ENCODE data around the gene ATOH8.

ATOH8 gene

DNA sequence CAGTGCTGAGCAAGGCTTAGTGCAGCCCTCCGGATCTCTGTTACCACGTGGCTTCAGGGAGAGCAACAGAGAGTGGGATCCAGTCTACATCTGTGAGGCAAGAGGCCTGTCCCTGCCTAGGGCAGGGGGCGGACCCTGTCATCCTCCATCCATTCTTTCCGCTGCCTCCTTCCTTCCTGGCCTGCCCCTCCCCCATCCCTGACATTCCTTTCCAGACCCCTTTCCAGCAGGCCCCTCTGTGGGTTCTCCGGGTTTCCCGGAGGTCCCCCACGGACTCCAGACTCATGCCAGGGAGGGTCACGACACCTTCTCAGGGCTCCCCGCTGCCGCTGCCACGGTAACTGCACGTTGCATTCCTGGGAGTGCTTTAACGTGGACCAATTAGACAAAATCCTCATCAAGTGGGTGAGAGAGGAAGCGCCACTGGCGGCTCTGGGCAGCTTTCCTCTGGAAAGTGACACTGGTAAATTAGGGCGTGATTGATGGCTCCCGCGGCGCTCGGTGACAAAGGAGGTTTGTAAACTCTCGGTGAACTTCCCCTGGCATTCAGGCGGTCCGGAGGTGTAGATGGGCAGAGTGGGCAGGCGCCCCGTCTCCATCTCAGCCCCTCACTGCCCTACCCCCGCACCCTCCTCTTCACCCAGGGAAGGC lies 11.4 kb downstream of the ATOH8 start:
- H3K4me3 ChIP-seq (ENCODE audit: low read depth, low read length): no peak overlapping the region
- TF ChIP-seq, protein P1, sequence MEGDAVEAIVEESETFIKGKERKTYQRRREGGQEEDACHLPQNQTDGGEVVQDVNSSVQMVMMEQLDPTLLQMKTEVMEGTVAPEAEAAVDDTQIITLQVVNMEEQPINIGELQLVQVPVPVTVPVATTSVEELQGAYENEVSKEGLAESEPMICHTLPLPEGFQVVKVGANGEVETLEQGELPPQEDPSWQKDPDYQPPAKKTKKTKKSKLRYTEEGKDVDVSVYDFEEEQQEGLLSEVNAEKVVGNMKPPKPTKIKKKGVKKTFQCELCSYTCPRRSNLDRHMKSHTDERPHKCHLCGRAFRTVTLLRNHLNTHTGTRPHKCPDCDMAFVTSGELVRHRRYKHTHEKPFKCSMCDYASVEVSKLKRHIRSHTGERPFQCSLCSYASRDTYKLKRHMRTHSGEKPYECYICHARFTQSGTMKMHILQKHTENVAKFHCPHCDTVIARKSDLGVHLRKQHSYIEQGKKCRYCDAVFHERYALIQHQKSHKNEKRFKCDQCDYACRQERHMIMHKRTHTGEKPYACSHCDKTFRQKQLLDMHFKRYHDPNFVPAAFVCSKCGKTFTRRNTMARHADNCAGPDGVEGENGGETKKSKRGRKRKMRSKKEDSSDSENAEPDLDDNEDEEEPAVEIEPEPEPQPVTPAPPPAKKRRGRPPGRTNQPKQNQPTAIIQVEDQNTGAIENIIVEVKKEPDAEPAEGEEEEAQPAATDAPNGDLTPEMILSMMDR (IDR thresholded peaks at IDR 0.05; ENCODE audit: insufficient read depth, low read depth, low read length, missing control alignments): no peak
- no peak for DNase-seq (ENCODE audit: low read depth)

DNA sequence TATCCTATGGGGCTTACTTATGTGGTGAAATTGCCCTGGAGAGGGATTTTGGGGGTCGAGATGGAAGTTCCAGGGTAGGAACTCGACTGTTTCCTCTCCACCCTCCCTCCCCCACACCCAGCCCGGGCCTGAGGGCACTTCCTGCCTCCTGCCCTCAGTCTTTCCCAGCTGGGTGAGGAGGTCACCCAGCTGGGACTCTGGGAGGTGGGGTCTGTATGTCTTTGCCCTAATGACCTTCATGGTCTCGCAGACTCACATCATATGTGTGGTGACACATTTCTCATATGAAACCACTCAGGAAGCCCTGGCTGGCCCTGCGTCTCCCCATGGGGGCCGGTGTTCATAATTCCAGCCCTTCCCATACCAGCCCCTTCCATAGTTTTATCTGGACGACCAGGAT lies 12.4 kb downstream of the ATOH8 start:
- DNase-seq (ENCODE audit: low read depth): no peak
- no peak overlapping the region for H3K4me3 ChIP-seq (ENCODE audit: low read depth, low read length)
- TF ChIP-seq, protein P1 (IDR thresholded peaks at IDR 0.05; ENCODE audit: insufficient read depth, low read depth, low read length, missing control alignments): no peak

DNA sequence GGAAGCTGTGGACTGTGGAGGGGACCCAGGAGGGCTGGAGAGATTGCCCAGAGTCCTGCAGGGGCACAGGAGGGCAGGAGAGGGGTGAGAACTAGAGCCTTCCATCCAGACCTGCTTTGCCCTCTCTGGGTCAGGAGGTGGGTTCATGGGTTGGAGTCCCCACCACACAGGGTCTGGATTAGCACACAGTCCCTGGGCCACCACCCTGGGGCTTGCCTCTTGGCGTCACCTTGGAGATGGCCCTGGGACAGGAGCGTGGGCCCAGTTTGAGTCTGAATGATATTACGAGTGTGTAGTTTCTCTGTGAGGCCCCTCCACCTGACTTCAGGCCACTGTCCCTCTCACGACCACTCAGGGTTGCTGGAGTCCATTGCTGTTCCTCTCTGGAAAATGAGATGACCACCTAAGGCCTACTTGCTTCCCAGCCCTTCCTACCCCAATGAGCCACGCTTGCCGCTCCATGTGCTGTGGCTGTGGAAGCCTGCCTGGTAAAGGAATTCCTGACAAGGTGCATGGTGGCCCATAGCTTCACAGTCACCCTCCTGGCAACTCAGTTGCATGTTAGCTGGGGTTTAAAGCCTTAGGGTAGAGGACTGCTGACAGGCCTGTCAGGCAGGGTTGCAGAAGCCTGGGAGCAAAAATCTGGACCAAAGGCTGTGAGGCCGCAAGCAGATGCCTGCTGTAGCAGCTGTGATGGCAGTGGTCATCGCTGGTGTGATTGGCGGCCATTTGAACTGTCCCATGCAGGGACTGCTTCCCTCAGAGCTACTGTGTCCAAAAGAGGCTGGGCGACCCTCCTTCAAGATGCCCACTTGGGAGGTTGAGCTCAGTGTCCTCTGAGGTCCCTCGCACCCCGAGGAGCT lies 14.2 kb downstream of the ATOH8 start:
- DNase-seq (ENCODE audit: low read depth): no peak
- TF ChIP-seq, protein P1 (IDR thresholded peaks at IDR 0.05; ENCODE audit: insufficient read depth, low read depth, low read length, missing control alignments): no peak

DNA sequence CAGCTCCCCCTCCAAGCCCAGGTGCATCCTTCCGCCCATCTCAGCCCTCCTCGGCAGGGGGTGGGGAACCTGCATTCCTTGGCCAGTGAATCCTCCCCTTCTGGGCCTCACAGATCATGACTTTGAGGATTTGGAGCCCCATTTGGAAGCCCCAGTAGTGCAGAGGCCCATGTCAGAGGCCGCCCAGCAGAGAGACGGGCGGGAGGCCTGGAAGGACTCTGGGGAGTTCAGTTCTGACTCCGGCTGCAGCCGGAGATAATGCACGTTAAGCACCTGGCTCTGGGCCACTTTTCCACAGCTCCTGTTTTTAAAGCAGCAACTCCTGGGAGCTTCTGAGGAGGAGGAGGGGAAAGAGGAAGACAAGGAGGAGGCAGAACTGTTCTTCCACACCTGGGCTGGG lies 14.9 kb downstream of the ATOH8 start:
- no peak for DNase-seq (ENCODE audit: low read depth)

More for the DNA sequence above, 14.2 kb downstream of the ATOH8 start:
- H3K4me3 ChIP-seq (ENCODE audit: low read depth, low read length): no peak overlapping the region

DNA sequence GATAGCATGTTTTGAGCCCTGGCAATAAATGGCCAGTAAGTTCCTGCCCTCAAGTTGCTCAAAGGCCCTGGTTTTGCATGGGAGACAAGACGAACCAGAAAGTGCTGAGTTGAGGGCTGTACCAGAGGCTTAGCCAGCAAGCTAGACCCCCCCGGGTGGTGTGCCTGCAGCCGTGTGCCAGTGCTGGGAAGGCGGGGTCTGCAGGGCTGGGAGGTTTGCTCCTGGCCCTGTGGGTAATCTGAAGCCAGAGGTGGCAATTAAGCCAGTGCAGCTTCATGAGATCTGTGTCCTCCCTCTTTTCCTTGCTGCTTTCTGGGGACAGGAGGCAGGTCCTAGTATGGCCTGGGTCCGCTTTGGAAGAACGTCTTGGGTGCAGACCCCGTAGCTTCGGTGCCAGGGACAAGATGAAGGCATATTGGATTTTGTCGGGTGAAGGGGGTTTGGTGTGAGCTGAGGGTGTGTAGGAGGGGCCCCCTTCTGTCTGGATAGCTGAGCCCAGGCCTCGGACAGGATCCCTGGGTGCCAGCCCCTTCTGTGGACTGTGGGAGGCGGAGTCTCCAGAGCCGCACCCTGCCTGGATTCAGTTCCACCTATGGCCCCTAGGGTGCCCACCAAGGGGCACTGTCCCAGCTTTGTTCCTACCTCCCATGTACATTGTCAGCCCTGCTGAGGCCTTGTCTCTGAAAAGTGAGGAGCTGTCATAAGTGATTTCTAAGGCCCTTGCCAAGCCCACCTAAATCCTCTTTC lies 15.6 kb downstream of the ATOH8 start:
- DNase-seq (ENCODE audit: low read depth): no peak
- TF ChIP-seq, protein P1 (IDR thresholded peaks at IDR 0.05; ENCODE audit: insufficient read depth, low read depth, low read length, missing control alignments): peak; percentile 32
- H3K4me3 ChIP-seq (ENCODE audit: low read depth, low read length): no peak overlapping the region

More for the DNA sequence above, 14.9 kb downstream of the ATOH8 start:
- H3K4me3 ChIP-seq (ENCODE audit: low read depth, low read length): no peak overlapping the region
- TF ChIP-seq, protein P1 (IDR thresholded peaks at IDR 0.05; ENCODE audit: insufficient read depth, low read depth, low read length, missing control alignments): no peak

DNA sequence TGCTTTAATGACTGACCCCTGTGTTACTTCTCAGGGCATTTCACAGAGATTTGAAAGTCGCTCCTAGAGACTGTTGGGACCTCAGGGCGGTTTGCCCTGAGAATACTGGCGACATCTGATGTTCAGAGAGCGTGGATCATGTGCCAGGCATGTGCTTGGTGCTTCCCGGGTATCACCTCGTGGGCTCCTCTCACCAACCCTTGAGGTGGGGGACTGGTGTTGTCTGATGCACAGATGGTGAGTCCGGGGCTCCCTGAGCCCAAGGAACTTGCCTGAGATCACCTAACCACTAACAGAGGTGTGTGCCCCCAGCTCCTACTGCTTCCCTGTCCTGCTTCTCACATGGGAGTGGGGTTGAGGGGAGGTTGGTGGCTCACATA lies 16.2 kb downstream of the ATOH8 start:
- TF ChIP-seq, protein P1 (IDR thresholded peaks at IDR 0.05; ENCODE audit: insufficient read depth, low read depth, low read length, missing control alignments): no peak
- no peak overlapping the region for H3K4me3 ChIP-seq (ENCODE audit: low read depth, low read length)
- DNase-seq (ENCODE audit: low read depth): no peak
